ENCODE data around the gene COL2A1. TPM values are rescaled to one million over a fixed set of nuclear protein-coding genes. Genes with fewer than 3 reads are reported as not detected.

The COL2A1 gene
- total and polyA plus RNA-seq, 4 donors = 321 TPM; not detected in 3

GRCh38 chr12:48026060-48026827 lies 22.0 kb upstream of the COL2A1 start:
- Histone ChIP-seq H3K27me3 (ENCODE audit: control insufficient read depth in 4 of 4, insufficient read depth in 4 of 4, low read length in 3 of 4) (peaks cover 0 to 4% (median 0%) of the 10 kb centered on the region in 4 donors), H3K9me3 (ENCODE audit: control insufficient read depth in 4 of 4, low read length in 3 of 4) (no peaks in the 10 kb centered on the region), H3K36me3 (ENCODE audit: control insufficient read depth in 4 of 4, insufficient read depth in 3 of 4, low read depth in 1 of 4, low read length in 3 of 4) (no peaks in the 10 kb centered on the region), H3K27ac (ENCODE audit: low read depth in 1 of 2, low read length in 2 of 2) (no peak overlapping the region), H3K4me3 (ENCODE audit: low read depth in 1 of 3, low read length in 3 of 3) (no peak overlapping the region), H3K4me1 (ENCODE audit: control insufficient read depth in 4 of 4, insufficient read depth in 4 of 4, low read length in 3 of 4) (no peaks in the 10 kb centered on the region), H3K9ac (ENCODE audit: low read depth in 1 of 2, low read length in 2 of 2) (no peak overlapping the region)
- TF ChIP-seq RXRA (IDR thresholded peaks at IDR 0.05) (no peak), YY1 (IDR thresholded peaks at IDR 0.05) (no peak), HNF4G (IDR thresholded peaks at IDR 0.05) (no peak), FOXA2 (IDR thresholded peaks at IDR 0.05) (no peak), EGR1 (IDR thresholded peaks at IDR 0.05; ENCODE audit: low read depth in 2 of 2) (no peak), JUND (IDR thresholded peaks at IDR 0.05) (no peak), RAD21 (IDR thresholded peaks at IDR 0.05) (no peak), SP1 (IDR thresholded peaks at IDR 0.05) (no peak), CTCF (IDR thresholded peaks at IDR 0.05; ENCODE audit: low read depth, low read length, missing input control) (no peak)
- WGBS = 90% methylated on average over 7 of the region's 7 CpGs
- no peak for DNase-seq (ENCODE audit: low spot score)

- Histone ChIP-seq H3K9me3 (ENCODE audit: control insufficient read depth in 4 of 4, low read length in 3 of 4) (no peaks in the 10 kb centered on the region), H3K4me3 (ENCODE audit: low read depth in 1 of 3, low read length in 3 of 3) (no peak overlapping the region), H3K27me3 (ENCODE audit: control insufficient read depth in 4 of 4, insufficient read depth in 4 of 4, low read length in 3 of 4) (peaks cover 0 to 5% (median 0%) of the 10 kb centered on the region in 4 donors), H3K9ac (ENCODE audit: low read depth in 1 of 2, low read length in 2 of 2) (no peak overlapping the region), H3K27ac (ENCODE audit: low read depth in 1 of 2, low read length in 2 of 2) (no peak overlapping the region), H3K4me1 (ENCODE audit: control insufficient read depth in 4 of 4, insufficient read depth in 4 of 4, low read length in 3 of 4) (no peaks in the 10 kb centered on the region), H3K36me3 (ENCODE audit: control insufficient read depth in 4 of 4, insufficient read depth in 3 of 4, low read depth in 1 of 4, low read length in 3 of 4) (no peaks in the 10 kb centered on the region)
- no peak for TF ChIP-seq ATF3 (IDR thresholded peaks at IDR 0.05)
- TF ChIP-seq RAD21 (IDR thresholded peaks at IDR 0.05) = no peak
- no peak for TF ChIP-seq GABPA (IDR thresholded peaks at IDR 0.05 in 1 of 2, conservative IDR thresholded peaks at IDR 0.05 in 1 of 2)
- no peak for TF ChIP-seq NR2F2 (IDR thresholded peaks at IDR 0.05)
- no peak for TF ChIP-seq CTCF (IDR thresholded peaks at IDR 0.05; ENCODE audit: low read depth, low read length, missing input control)
- 88% methylated on average over 7 of the region's 7 CpGs for WGBS
- no peak for DNase-seq (ENCODE audit: low spot score)
These were observed 21.0 kb upstream of the COL2A1 start for GRCh38 chr12:48025281-48025680.

GRCh38 chr12:48024735-48025134 lies 20.5 kb upstream of the COL2A1 start:
- no peak for DNase-seq (ENCODE audit: low spot score)
- H3K4me3 ChIP-seq (ENCODE audit: low read depth in 1 of 3, low read length in 3 of 3) = no peak overlapping the region
- no peaks in the 10 kb centered on the region for H3K9me3 ChIP-seq (ENCODE audit: control insufficient read depth in 4 of 4, low read length in 3 of 4)
- 88% methylated on average over 9 of the region's 9 CpGs for WGBS
- H3K27me3 ChIP-seq (ENCODE audit: control insufficient read depth in 4 of 4, insufficient read depth in 4 of 4, low read length in 3 of 4) = peaks cover 0 to 5% (median 0%) of the 10 kb centered on the region in 4 donors
- no peak overlapping the region for H3K27ac ChIP-seq (ENCODE audit: low read depth in 1 of 2, low read length in 2 of 2)
- no peak overlapping the region for H3K9ac ChIP-seq (ENCODE audit: low read depth in 1 of 2, low read length in 2 of 2)
- no peaks in the 10 kb centered on the region for H3K4me1 ChIP-seq (ENCODE audit: control insufficient read depth in 4 of 4, insufficient read depth in 4 of 4, low read length in 3 of 4)
- no peaks in the 10 kb centered on the region for H3K36me3 ChIP-seq (ENCODE audit: control insufficient read depth in 4 of 4, insufficient read depth in 3 of 4, low read depth in 1 of 4, low read length in 3 of 4)
- TF ChIP-seq NR2F2 (IDR thresholded peaks at IDR 0.05) (no peak), HNF4G (IDR thresholded peaks at IDR 0.05) (no peak), SP1 (IDR thresholded peaks at IDR 0.05) (no peak), ZBTB33 (IDR thresholded peaks at IDR 0.05) (no peak), EGR1 (IDR thresholded peaks at IDR 0.05; ENCODE audit: low read depth in 2 of 2) (no peak), REST (IDR thresholded peaks at IDR 0.05) (no peak), FOXA2 (IDR thresholded peaks at IDR 0.05) (no peak), RXRA (IDR thresholded peaks at IDR 0.05) (no peak), FOXA1 (IDR thresholded peaks at IDR 0.05) (no peak), MAX (IDR thresholded peaks at IDR 0.05) (no peak)

Data from liver (tissue), 9 donors.